GM12878 (cell line): ENCODE results near the gene ORAI3.

ENCODE experiments used
- CREB1 ChIP-seq: IDR thresholded peaks from 2 replicates; pipeline ENCODE4 v1.6.1; 2012; ENCODE audit warnings: low read depth, mild to moderate bottlenecking, inconsistent platforms
- FOXK2 ChIP-seq: fragments of 450-650 bp; IDR thresholded peaks from 2 replicates; pipeline ENCODE4 v1.6.1; 2017; ENCODE audit warnings: mild to moderate bottlenecking, moderate library complexity
- ZNF217 ChIP-seq: fragments of 450-650 bp; IDR thresholded peaks from 2 replicates; pipeline ENCODE4 v1.6.1; 2017; ENCODE audit warnings: antibody characterized with exemption, mild to moderate bottlenecking
- TF ChIP-seq, protein P1 (sequence below): IDR thresholded peaks from 2 replicates; pipeline ENCODE4 v1.6.1; 2012; ENCODE audit warnings: low read depth, low read length, improper control_type of control experiment

- no peak for TF ChIP-seq ZNF217
- no peak for TF ChIP-seq CREB1
- no peak for TF ChIP-seq FOXK2
- TF ChIP-seq, protein P1, sequence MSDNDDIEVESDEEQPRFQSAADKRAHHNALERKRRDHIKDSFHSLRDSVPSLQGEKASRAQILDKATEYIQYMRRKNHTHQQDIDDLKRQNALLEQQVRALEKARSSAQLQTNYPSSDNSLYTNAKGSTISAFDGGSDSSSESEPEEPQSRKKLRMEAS: no peak
These were observed 2.9 kb downstream of the ORAI3 start for GRCh38 chr16:30951750-30952149.
